ENCODE data around the gene NEDD4L.
"Not testable (repeated sequence)": the region's sequence is repeated elsewhere in the genome, so short reads cannot be mapped to it uniquely, and the experiment has no call there.

The NEDD4L gene

GRCh38 chr18:58264075-58264474 lies 220.0 kb downstream of the NEDD4L start:
- no peak for DNase-seq (ENCODE audit: low read depth, low spot score)

- DNase-seq (ENCODE audit: low read depth, low spot score): no peak
Observed at GRCh38 chr18:58264840-58265239, 220.8 kb downstream of the NEDD4L start.

- not testable (repeated sequence) for DNase-seq (ENCODE audit: low read depth, low spot score)
Observed at GRCh38 chr18:58265489-58265888, 221.5 kb downstream of the NEDD4L start.

GRCh38 chr18:58266291-58266690 lies 222.3 kb downstream of the NEDD4L start:
- no peak for DNase-seq (ENCODE audit: low read depth, low spot score)

GRCh38 chr18:58267493-58267892 lies 223.5 kb downstream of the NEDD4L start:
- no peak for DNase-seq (ENCODE audit: low read depth, low spot score)

- no peak for DNase-seq (ENCODE audit: low read depth, low spot score)
Observed at GRCh38 chr18:58268849-58269248, 224.8 kb downstream of the NEDD4L start.

GRCh38 chr18:58269931-58270330 lies 225.9 kb downstream of the NEDD4L start:
- DNase-seq (ENCODE audit: low read depth, low spot score): no peak

- DNase-seq (ENCODE audit: low read depth, low spot score): no peak
Observed at GRCh38 chr18:58270396-58270795, 226.4 kb downstream of the NEDD4L start.

GRCh38 chr18:58271770-58272169 lies 227.7 kb downstream of the NEDD4L start:
- DNase-seq (ENCODE audit: low read depth, low spot score): no peak

GRCh38 chr18:58272209-58272608 lies 228.2 kb downstream of the NEDD4L start:
- no peak for DNase-seq (ENCODE audit: low read depth, low spot score)

- no peak for DNase-seq (ENCODE audit: low read depth, low spot score)
Observed at GRCh38 chr18:58272779-58273435, 228.9 kb downstream of the NEDD4L start.

GRCh38 chr18:58275176-58275575 lies 231.2 kb downstream of the NEDD4L start:
- no peak for DNase-seq (ENCODE audit: low read depth, low spot score)

GRCh38 chr18:58276789-58277739 lies 233.0 kb downstream of the NEDD4L start:
- no peak for DNase-seq (ENCODE audit: low read depth, low spot score)

GRCh38 chr18:58279504-58280175 lies 235.6 kb downstream of the NEDD4L start:
- no peak for DNase-seq (ENCODE audit: low read depth, low spot score)

GRCh38 chr18:58280191-58280590 lies 236.2 kb downstream of the NEDD4L start:
- no peak for DNase-seq (ENCODE audit: low read depth, low spot score)

- DNase-seq (ENCODE audit: low read depth, low spot score): not testable (repeated sequence)
Observed at GRCh38 chr18:58282872-58283271, 238.8 kb downstream of the NEDD4L start.

GRCh38 chr18:58284699-58285448 lies 240.8 kb downstream of the NEDD4L start:
- DNase-seq (ENCODE audit: low read depth, low spot score): no peak

- DNase-seq (ENCODE audit: low read depth, low spot score): no peak
Observed at GRCh38 chr18:58285449-58286130, 241.6 kb downstream of the NEDD4L start.

GRCh38 chr18:58286632-58287352 lies 242.8 kb downstream of the NEDD4L start:
- no peak for DNase-seq (ENCODE audit: low read depth, low spot score)

All from smooth muscle cell of the brain vasculature (primary cell).